Measurements from ENCODE around the gene SRRM2. TPM values are rescaled to one million over a fixed set of nuclear protein-coding genes. Genes with fewer than 3 reads are reported as not detected.
A peak's percentile ranks its signal among the peaks of the same experiment; 100 is the strongest.

Gene SRRM2
- total and polyA plus RNA-seq, 9 of the 15 experiments (the other 6 are each of a cell fraction or from before 2014, with no cell fraction given): 26.7 to 563 (median 81.1) TPM

GRCh38 chr16:2813771-2814221, 61.4 kb downstream of the SRRM2 start:
- H3K4me2 ChIP-seq (ENCODE audit: insufficient read depth, low read length): no peak overlapping the region
- in situ Hi-C loops (cut with MboI): no loop called here
- intact Hi-C loops (cut with micrococcal nuclease): no loop called here
- ChIA-PET CTCF (ENCODE audit: low intra/inter-chr PET ratio) (no interaction called here), POLR2A (no interaction called here)
- no peaks in the 10 kb centered on the region for H3K9me3 ChIP-seq (replicated peaks; ENCODE audit: control insufficient read depth, insufficient read depth, low read depth, low read length)
- H3K79me2 ChIP-seq (ENCODE audit: control insufficient read depth, insufficient read depth, low read length): peaks cover 23% of the 10 kb centered on the region
- ATAC-seq: no peak
- H3K9me1 ChIP-seq (ENCODE audit: control insufficient read depth, insufficient read depth, low read length): no peaks in the 10 kb centered on the region
- H3K27me3 ChIP-seq (ENCODE audit: control insufficient read depth in 2 of 2, insufficient read depth in 2 of 2, low read length in 2 of 2): peaks cover 4 to 16% of the 10 kb centered on the region in 2 experiments; a peak in 2 of 5 replicates
- no TSS peak for BruUV-seq (replicated peaks)
- H3K27ac ChIP-seq (ENCODE audit: extremely low read depth, low read depth, low read length): no peak overlapping the region
- peaks cover 17 to 45% of the 10 kb centered on the region in 2 experiments; a peak in 4 of 5 replicates for H3K4me1 ChIP-seq (replicated peaks in 1 of 2; ENCODE audit: control insufficient read depth in 2 of 2, insufficient read depth in 2 of 2, low read length in 2 of 2)
- no peak for FAIRE-seq
- TF ChIP-seq ZNF140 (CRISPR knock-in tag; IDR thresholded peaks at IDR 0.05) (no peak), ELF4 (CRISPR knock-in tag; IDR thresholded peaks at IDR 0.05) (no peak), NELFE (IDR thresholded peaks at IDR 0.05; ENCODE audit: insufficient read depth, insufficient read length) (no peak), CAMTA2 (CRISPR knock-in tag; conservative IDR thresholded peaks at IDR 0.05) (no peak), ZNF282 (CRISPR knock-in tag; IDR thresholded peaks at IDR 0.05) (no peak), BRD9 (IDR thresholded peaks at IDR 0.05; ENCODE audit: low read depth, partially characterized antibody) (no peak), ZNF551 (CRISPR knock-in tag; IDR thresholded peaks at IDR 0.05) (no peak), ZBTB34 (CRISPR knock-in tag; IDR thresholded peaks at IDR 0.05) (no peak), MXI1 (IDR thresholded peaks at IDR 0.05; ENCODE audit: low read depth, low read length) (no peak), ZFPM2 (CRISPR knock-in tag; IDR thresholded peaks at IDR 0.05) (no peak), U2AF2 (optimal IDR thresholded peaks at IDR 0.05; ENCODE audit: low read depth, low read length) (no peak), RBM14 (IDR thresholded peaks at IDR 0.05; ENCODE audit: borderline replicate concordance, insufficient read depth, low read depth, low read length) (no peak), HSF4 (CRISPR knock-in tag; IDR thresholded peaks at IDR 0.05; ENCODE audit: borderline replicate concordance) (no peak)
- TF ChIP-seq, protein P1, sequence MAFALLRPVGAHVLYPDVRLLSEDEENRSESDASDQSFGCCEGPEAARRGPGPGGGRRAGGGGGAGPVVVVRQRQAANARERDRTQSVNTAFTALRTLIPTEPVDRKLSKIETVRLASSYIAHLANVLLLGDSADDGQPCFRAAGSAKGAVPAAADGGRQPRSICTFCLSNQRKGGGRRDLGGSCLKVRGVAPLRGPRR (CRISPR knock-in tag; IDR thresholded peaks at IDR 0.05): no peak
- H3K9ac ChIP-seq (ENCODE audit: insufficient read depth in 1 of 2, low read depth in 2 of 2, low read length in 2 of 2): peak overlapping the region in 1 of 2 experiments; percentile 56; a peak in 2 of 4 replicates
- no peak for DNase-seq (ENCODE audit: extremely low read depth in 1 of 4, low spot score in 3 of 4)
- H3K4me3 ChIP-seq: no peak overlapping the region
- H2AFZ ChIP-seq (ENCODE audit: low read depth, low read length): no peak overlapping the region
- peaks cover 7% of the 10 kb centered on the region; the same call in 2 of the 3 replicates for H3K36me3 ChIP-seq (ENCODE audit: control insufficient read depth, insufficient read depth, low read length)
- no peaks in the 10 kb centered on the region for H4K20me1 ChIP-seq (replicated peaks; ENCODE audit: control insufficient read depth, insufficient read depth, low read length)
- WGBS (ENCODE audit: insufficient coverage, low coverage, missing lambda C conversion rate): 41% methylated on average over 7 of the region's 7 CpGs
